COR-L47 (cell line): ENCODE results near the gene BTN3A1.
"Not testable (repeated sequence)": the region's sequence is repeated elsewhere in the genome, so short reads cannot be mapped to it uniquely, and the experiment has no call there.

Experiments
- DNase-seq: peaks from one replicate; lab custom pipeline; 2025; lab: John Stamatoyannopoulos, UW

BTN3A1 gene

GRCh38 chr6:26415036-26415614, 13.1 kb downstream of the BTN3A1 start:
- no peak for DNase-seq

GRCh38 chr6:26415791-26416190, 13.7 kb downstream of the BTN3A1 start:
- no peak for DNase-seq

GRCh38 chr6:26416288-26416687, 14.2 kb downstream of the BTN3A1 start:
- no peak for DNase-seq

DNA sequence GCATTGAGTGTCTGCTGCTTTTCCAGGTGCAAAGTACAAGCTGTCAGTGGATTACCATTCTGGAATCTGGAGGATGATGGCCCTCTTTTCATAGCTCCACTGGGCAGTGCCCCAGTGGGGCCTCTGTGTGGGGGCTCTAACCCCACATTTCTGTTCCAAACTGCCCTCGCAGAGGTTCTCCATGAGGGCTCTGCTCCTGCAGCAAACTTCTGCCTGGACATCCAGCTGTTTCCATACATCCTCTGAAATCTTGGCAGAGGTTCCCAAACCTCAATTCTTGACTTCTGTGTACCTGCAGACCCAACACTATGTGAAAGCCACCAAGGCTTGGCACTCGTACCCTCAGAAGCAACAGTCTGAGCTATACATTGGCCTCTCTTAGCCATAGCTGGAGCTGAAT, 16.0 kb downstream of the BTN3A1 start:
- not testable (repeated sequence) for DNase-seq

- not testable (repeated sequence) for DNase-seq
Measured at GRCh38 chr6:26418795-26419194, 16.7 kb downstream of the BTN3A1 start.

- DNase-seq, result no peak
Measured at GRCh38 chr6:26420688-26421171, 18.7 kb downstream of the BTN3A1 start.

DNA sequence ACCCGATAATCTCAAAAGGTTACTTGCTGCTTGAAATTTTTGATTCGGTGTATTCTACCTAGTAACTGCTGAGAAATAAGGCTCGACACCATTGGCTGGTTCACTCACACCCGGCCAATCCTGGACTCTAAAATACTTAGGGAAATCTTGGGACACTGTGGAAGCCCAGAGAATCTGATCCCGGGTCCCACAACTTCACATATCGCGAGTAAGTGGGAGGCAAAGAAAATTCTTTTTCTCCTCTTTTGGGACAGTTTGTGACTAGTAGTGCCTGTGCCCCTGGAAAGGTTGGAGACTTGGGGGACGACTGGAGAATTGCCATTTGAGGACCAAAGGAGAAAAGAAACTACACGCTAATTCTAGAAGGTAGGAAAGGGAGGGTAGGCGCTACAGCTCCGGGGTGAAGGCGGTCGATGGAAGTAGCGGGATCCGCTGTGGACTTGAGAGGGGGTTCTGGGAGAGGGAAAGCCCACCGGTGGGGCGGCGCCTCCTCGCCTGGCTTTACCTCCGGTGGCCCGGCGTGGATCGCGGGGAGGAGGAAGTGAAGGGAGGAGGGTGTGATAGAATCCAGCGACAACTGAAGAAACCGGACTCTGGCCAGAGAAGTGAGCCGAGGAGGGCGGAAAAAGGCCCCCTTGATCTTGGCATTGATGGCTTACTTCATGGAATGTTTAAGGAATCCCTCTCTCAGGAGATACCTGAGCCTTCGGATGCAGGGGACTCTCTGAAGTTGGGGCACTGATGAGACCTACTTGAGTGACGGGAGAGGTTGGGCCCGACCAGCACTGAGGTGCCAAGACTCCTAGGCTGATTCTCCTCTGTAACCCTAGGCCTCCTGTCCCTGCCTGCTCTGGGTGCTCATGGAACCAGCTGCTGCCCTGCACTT, 19.4 kb downstream of the BTN3A1 start:
- peak; percentile 56 for DNase-seq

DNA sequence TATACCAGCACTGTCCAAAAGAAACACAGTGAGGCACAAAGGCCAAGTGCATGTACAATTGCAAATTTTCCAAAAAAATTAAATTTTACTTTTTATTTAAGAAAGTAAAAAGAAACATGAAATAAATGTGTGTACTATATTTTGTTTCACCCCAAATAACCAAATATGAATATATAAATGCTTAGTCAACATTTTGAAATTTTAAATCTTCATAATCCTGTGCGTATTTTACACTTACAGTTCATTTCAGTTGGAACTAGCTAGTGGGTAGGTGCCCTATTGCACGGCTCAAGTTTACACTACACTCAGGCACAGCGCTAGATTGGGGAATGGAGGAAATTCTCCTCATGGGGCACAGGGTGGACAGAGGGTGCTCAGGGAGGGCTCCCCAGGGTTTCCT, 20.3 kb downstream of the BTN3A1 start:
- DNase-seq, result no peak

- no peak for DNase-seq
Measured at GRCh38 chr6:26426691-26427450, 24.8 kb downstream of the BTN3A1 start.

DNA sequence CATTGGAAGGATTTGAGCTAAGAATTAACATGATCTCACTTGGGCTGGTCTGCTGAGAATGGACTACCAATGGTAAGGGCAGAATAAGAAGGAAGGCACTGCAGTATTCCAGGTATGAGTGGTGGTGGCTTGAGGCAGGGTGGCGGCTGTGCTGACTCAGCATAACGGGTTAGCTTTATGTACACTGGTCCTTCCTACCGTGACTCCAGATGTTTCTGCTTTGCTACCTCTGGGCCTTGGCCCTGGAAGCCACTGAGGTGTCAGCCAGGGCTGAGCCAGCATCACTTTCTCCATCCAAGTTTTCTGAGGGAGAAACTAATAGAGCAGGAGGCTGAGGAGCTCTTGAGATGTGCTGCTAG, 25.4 kb downstream of the BTN3A1 start:
- no peak for DNase-seq

DNA sequence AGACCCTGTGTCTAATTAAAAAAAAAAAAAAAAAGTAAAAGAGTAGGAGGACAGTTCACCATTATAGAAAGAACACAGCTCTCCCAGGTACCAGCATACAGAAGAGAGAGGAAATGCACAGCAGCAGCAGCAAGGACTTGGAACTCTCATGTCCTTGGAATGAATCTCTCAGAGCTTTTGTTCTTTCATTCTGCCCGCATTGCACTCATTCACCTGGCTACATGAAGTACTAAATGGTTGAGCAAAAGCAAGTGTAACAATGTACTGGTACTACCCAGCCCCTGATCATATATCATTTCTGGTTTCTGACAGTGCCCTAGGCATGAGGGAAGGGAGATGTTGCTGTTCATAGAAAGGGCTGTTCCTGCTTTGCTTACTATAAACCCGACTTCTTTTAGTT, 26.1 kb downstream of the BTN3A1 start:
- no peak for DNase-seq

DNA sequence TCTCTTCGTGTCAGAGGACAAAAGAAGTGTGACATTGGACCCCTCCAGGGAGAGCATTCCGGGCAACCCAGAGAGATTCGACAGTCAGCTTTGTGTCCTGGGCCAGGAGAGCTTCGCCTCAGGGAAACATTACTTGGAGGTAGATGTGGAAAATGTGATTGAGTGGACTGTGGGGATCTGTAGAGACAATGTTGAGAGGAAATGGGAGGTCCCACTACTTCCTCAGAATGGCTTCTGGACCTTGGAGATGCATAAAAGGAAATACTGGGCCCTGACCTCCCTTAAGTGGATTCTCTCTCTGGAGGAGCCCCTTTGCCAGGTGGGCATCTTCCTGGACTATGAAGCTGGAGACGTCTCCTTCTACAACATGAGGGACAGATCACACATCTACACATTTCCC, 28.7 kb downstream of the BTN3A1 start:
- no peak for DNase-seq

- DNase-seq, result peak; percentile 44
Measured at GRCh38 chr6:26431258-26432172, 29.4 kb downstream of the BTN3A1 start.

DNA sequence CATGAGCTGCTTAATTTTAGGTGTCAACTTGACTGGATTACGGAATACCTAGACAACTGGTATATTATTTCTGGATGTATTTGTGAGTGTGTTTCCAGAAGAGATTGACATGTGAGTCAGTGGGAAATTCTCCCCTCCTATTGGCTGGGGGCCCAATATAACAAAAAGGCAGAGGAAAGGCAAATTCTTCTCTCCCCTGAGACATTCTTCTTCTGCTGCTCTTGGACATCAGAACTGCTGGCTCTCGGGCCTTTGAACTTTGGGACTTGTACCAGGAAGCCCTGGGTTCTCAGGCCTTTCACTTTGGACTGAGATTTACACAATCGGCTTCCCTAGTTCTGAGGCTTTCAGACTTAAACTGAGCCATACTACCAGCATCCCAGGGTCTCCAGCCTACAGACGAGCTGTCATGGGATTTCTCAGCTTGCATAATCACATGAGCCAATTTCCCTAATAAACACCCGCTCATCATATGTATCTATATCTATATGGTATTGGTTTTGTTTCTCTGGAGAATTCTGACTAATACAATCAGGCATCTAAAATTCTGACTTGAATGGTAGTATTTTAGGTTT, 30.6 kb downstream of the BTN3A1 start:
- no peak for DNase-seq

GRCh38 chr6:26433680-26434079, 31.6 kb downstream of the BTN3A1 start:
- not testable (repeated sequence) for DNase-seq

GRCh38 chr6:26436018-26436417, 33.9 kb downstream of the BTN3A1 start:
- DNase-seq, result no peak

DNA sequence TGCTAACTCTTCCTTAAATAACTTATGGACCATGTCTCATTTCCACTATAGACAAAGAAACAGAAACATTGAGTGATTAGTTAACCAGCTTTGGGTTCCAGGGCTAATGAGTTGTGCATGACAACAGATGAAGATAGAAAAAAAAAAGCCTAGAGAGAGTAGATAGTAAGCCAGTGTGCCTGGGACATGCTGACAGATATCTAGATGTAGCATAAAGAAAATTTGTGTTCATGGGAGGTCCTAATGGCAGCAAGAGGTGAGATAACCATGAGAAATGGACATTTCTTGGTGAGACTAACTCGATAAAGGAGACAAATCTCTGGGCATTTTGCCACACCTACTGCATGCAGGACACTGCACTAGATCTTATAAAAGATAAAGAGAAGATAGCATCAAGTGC, 35.5 kb downstream of the BTN3A1 start:
- DNase-seq, result no peak

DNA sequence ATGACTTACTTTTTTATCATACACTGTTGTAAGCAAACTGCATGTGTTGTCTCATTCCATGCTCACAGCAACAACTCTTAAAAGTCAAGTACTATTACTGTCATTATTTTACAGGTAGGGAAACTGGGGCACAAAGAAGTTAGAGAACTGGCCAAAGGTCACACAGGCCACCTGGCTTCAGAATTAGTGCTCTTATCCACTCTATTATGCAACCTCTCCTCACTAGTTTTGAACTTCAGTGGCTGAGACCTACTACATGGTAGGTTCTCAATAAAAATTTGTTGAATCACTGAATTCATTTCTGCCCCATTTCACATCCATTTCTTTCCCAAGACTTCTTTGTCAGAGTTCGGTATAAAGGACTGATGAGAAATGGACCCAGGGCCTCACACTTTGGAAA, 35.9 kb downstream of the BTN3A1 start:
- no peak for DNase-seq

DNA sequence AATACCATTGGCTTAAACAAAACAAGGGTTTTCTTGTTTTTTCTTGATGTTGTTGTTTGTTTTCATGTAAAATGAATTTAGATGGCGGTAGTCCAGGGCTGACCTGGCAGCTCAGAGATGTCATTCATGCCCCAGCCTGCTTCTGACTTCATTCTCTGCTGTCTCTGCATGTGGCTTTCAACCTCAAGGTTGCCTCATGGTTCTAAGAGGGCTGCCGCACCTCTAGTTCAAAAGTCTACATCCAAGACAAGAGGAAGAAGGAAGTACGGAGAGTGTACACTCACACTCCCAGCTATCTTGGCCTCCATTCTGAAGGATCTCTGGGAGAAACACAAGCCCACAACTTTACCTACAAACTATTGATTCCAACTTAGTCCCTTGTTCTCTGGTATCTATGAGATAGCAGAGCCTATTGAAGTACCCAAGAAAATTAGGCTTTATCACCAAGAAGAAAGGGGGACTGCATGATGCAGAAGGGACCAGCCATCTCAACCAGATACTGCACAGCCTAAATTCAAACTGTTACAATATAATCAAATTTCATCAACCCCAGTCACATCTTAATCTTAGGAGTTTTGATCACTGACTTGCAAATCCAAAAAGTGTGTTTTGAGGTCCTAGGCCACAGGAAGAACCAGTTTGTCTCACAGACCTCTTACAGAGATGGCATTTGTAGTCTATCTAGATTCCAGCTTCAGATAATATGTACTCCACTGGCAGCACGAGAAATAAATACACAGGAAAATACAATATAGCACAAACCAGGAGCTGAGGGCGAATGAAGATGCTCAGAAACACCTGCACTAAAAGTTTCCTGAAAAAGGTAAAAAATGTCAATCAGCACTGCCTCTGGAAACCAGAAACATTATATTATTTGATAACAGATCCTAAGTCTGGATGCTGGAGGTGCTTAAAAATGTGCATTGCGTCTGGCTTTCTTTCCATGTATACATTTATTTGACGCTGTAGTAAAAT, 37.4 kb downstream of the BTN3A1 start:
- DNase-seq, result no peak

DNA sequence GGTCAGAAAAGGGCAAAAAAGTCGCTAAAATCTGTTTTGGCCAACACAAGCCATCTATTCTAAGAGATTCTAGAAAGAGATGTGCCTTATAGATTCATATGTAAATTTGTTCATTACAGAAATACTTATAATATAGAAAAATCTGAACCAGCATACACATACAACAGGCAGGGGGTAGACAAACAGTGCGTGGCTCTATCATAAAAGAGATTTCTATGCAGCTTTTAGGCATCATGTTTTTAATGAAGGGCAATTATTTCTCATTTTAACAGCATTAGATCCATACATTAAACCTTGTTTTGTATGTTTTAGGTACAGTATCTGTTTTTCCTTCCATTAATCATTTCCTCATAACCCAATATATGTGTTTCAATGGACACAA, 38.9 kb downstream of the BTN3A1 start:
- DNase-seq, result no peak
